GM18858 (cell line): ENCODE data around the gene ARID3A.

Experiments used
- ATAC-seq: cut with Tn5 transposase; IDR thresholded peaks from one replicate; pipeline ENCODE4 v1.9.1; 2021; ENCODE audit not compliant: unreplicated experiment

The ARID3A gene

DNA sequence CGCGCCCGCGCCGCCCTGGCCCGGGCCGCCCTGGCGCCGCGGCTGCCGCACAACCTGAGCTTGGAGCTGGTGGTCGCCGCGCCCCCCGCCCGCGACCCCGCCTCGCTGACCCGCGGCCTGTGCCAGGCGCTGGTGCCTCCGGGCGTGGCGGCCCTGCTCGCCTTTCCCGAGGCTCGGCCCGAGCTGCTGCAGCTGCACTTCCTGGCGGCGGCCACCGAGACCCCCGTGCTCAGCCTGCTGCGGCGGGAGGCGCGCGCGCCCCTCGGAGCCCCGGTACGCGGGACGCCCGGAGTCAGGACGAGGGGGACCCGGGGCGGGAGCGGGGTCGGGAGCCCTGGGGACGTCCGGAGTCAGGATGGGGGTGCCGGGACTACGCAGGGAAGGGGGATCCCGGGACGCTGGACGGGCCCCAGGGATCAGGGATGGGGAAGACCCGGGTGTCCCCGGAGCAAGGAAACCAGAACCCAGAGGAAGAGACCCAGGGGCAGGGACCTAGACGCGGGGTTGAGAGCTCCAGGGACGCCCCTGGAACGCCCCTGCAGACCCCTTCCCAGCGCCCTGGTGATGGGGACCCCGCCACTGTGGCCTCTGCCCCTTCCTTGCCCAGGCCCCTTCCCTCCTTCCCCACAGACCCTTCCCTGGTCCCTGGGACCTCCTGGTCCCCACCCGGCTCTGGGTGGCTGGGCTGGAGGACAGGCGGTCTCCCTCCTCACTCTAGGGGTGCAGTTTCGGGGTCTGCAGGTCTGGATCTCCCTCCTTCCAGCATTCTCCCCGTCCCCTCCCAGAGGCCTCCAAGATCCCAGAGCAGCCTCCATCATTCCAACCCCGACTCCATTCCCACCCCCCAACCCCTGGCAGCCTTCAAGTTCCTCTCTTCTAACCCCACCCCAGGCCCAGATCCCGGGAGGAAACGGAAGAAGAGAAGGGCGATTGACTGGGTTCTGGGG lies 75.0 kb downstream of the ARID3A start:
- ATAC-seq: no peak

DNA sequence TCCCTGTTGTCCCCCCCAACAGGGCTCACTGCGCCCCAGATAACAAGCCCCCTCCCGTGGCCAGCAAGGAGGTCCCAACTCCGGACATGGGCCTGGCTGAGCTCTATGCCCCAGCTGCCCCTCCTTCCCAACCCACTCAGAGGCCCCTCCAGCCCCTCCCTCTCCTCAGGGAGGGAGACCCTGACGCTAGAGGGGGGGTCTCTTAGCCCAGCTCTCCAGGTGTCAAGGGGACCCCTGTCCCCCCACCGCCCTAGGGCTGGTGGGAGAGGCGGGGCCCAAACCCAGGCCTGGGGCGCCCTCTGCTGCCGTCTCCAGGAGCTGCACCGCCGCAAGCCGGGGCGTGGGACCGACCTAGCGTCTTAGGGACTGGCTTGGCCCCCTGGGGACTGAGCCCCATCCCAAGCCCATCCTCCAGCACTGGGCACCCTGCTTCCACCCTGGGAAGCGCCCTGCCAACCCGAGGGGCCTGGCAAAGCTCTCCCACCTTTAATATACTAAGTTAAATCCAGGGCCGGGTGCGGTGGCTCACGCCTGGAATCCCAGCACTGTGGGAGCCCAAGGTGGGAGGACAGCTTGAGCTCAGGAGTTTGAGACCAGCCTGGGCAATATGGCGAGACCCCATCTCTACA lies 75.8 kb downstream of the ARID3A start:
- no peak for ATAC-seq

DNA sequence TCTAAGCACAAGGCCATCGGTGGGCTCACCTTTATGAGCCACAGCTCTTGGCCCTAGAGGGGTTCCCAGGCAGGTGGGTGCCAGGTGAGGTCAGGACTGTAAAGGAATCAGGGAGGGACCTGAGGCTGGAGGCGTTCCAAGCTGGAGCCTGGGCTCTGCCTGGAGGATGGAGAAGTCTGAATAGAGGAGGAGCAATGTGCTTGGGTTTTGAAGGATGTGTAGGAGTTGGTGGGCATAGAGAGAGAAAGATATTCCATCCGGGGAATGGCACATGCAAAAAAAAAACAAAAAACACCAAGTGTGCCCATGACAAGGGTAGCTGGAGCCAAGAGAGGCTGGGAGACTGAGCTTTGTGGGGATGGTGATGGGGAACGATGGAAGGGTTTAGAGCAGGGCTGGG lies 76.8 kb downstream of the ARID3A start:
- ATAC-seq: no peak

DNA sequence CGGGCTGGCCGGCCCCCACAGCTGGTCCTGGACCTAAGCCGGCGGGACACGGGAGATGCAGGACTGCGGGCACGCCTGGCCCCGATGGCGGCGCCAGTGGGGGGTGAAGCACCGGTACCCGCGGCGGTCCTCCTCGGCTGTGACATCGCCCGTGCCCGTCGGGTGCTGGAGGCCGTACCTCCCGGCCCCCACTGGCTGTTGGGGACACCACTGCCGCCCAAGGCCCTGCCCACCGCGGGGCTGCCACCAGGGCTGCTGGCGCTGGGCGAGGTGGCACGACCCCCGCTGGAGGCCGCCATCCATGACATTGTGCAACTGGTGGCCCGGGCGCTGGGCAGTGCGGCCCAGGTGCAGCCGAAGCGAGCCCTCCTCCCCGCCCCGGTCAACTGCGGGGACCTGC lies 77.4 kb downstream of the ARID3A start:
- no peak for ATAC-seq

DNA sequence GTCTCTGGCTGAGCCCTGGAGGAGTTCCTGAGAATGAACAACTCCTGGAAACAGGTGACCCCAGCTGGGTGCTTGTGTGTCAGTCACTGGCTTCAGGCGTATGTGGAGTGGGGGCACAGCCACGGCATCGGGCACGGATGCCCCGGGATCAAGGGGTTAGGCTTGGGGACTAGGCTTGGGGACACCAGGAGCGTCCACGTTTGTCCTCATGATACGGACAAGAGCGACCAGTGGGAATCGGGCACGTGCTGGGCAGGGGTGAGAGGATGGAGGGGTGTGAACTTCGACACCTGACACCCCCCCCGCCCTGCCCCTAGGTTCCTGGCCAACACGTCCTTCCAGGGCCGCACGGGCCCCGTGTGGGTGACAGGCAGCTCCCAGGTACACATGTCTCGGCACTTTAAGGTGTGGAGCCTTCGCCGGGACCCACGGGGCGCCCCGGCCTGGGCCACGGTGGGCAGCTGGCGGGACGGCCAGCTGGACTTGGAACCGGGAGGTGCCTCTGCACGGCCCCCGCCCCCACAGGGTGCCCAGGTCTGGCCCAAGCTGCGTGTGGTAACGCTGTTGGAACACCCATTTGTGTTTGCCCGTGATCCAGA lies 78.5 kb downstream of the ARID3A start:
- no peak for ATAC-seq

DNA sequence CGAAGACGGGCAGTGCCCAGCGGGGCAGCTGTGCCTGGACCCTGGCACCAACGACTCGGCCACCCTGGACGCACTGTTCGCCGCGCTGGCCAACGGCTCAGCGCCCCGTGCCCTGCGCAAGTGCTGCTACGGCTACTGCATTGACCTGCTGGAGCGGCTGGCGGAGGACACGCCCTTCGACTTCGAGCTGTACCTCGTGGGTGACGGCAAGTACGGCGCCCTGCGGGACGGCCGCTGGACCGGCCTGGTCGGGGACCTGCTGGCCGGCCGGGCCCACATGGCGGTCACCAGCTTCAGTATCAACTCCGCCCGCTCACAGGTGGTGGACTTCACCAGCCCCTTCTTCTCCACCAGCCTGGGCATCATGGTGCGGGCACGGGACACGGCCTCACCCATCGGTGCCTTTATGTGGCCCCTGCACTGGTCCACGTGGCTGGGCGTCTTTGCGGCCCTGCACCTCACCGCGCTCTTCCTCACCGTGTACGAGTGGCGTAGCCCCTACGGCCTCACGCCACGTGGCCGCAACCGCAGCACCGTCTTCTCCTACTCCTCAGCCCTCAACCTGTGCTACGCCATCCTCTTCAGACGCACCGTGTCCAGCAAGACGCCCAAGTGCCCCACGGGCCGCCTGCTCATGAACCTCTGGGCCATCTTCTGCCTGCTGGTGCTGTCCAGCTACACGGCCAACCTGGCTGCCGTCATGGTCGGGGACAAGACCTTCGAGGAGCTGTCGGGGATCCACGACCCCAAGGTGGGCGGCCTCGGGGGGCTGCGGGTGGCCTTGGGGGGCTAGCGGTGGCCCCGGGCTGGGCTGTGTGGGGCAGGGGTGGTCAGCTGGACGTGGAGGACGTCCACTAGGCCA lies 79.2 kb downstream of the ARID3A start:
- ATAC-seq: no peak

DNA sequence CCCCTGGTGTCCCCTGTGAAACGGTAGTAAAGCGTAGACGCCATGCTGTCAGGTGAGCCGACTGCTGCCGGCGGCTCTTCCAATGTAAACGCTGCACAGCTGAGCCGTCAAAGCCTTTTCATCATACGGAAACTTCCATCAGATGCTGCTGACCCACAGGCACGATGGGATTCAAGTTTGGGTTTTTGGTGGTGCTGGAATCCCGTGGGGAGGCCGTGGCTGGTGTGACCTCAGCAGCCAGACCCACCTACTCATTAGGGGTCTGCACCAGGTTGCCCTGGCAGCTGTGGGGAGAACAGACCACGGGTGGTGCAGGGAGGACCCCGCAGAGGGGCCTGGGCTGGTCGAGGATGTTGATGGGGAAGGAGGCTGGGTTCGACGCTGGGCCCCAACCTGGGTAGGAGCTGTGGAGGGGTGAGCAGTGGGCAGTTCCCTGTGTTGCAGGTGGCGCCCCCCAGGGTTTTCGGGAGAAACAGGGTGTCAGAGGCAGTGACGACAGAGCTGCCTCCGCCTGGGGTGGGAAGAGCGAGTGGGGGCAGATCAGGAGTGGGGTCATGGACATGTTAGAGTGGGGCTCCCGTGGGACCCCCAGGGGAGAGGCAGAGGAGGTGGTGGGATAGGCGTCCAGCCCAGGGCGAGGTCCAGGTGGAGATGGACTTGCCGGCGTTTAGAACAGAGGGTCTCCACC lies 81.0 kb downstream of the ARID3A start:
- no peak for ATAC-seq

DNA sequence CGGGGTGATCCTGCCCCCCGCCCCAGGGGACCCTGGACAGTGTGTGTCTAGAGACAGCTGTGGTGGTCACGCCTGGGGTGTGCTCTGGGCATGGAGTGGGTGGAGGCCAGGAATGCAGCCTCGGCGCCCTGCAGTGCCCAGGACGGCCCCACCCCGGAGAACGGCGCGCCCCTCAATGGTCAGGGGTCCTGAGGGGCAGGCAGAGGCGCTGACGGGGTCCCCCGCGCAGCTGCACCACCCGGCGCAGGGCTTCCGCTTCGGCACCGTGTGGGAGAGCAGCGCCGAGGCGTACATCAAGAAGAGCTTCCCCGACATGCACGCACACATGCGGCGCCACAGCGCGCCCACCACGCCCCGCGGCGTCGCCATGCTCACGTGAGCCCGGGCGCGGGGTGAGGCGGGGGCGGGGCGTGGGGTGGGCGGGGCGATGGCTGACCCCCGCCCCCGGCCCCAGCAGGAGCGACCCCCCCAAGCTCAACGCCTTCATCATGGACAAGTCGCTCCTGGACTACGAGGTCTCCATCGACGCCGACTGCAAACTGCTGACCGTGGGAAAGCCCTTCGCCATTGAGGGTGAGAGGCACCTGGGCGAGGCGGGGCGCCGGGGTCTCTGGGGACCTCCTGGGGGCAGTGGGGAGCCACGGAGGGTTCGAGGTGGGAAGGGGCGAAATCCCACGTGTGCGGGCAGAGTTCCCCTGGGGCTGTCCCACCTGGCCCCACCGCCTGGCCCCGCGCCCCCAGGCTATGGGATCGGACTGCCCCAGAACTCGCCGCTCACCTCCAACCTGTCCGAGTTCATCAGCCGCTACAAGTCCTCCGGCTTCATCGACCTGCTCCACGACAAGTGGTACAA lies 81.8 kb downstream of the ARID3A start:
- ATAC-seq: no peak

DNA sequence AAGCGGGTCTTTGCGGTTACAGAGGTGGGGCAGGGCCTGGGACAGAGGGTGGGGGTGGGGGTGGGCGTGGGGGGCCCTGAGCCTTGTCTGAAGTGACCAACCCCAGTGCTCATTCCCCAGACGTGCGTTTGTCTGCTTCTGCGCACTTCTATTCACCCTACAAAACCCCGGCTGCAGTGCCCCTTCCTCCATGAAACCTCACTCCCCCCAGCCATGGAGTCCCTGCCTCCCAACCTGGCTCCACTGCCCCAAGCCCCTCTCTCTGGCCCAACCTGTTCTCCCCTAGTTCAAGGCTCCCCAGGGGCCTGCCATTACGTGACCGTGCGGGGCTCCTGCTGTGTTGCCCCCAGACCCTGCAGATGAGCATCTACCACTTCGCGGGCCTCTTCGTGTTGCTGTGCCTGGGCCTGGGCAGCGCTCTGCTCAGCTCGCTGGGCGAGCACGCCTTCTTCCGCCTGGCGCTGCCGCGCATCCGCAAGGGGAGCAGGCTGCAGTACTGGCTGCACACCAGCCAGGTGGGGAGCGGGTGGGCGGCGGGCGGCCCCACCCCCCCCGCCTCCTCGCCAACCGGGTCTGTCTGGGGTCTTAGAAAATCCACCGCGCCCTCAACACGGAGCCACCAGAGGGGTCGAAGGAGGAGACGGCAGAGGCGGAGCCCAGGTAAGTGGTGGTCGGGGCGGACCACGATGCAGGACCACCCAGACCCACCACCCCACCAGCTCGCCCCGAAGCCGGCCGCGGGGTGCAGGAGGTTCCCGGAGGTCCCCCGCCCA lies 82.6 kb downstream of the ARID3A start:
- no peak for ATAC-seq

DNA sequence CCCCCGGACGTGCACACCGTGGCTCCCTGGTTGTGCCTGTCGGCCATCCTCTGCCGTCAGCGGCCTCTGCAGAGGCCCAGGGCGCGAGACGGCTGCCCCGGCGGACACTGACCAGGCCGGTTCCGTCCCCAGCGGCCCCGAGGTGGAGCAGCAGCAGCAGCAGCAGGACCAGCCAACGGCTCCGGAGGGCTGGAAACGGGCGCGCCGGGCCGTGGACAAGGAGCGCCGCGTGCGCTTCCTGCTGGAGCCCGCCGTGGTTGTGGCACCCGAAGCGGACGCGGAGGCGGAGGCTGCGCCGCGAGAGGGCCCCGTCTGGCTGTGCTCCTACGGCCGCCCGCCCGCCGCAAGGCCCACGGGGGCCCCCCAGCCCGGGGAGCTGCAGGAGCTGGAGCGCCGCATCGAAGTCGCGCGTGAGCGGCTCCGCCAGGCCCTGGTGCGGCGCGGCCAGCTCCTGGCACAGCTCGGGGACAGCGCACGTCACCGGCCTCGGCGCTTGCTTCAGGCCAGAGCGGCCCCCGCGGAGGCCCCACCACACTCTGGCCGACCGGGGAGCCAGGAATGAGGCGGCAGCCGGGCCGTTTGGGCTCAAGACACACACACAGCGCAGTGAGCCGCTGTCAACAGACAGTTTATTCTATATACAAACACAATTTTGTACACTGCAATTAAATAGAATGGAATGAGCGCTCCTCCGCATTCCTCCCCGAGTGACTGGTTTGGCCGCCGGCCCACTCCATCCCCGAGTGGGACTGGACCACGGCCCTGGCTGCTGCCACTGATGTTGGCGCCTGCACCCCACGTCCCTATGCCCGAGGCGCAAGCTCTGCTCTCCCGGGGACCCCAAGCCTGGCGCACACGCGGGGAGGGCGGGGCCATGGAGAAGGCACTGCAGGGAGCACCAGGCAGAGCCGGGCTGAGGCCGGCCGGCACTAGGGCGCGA lies 83.5 kb downstream of the ARID3A start:
- ATAC-seq: no peak

DNA sequence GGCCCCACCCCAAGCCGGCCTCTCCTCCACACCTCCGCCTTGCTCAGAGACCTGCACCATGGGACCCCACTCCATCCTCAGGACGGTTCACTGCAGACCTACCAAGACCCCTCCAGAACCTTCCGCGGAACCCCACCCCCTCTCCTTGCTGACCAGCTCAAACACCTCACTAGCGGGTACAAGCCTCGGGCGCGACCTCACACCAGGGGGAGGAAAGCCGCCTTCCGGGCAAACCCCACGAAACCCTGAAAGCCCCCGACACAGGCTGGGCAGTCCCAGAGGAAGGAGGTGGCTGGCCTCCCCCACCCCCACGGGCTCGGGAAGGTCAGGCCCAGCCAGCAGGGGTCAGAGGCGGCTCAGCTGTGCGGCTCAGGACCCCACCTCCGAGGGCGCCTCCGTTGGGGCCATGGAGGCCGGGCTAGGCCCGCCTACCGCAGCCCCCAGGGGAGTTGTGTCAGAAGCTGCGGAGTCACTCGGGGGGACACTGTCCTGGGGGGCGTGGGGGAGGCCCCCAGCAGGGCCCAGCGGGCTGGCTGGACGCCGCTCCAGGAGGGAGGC lies 84.2 kb downstream of the ARID3A start:
- no peak for ATAC-seq

DNA sequence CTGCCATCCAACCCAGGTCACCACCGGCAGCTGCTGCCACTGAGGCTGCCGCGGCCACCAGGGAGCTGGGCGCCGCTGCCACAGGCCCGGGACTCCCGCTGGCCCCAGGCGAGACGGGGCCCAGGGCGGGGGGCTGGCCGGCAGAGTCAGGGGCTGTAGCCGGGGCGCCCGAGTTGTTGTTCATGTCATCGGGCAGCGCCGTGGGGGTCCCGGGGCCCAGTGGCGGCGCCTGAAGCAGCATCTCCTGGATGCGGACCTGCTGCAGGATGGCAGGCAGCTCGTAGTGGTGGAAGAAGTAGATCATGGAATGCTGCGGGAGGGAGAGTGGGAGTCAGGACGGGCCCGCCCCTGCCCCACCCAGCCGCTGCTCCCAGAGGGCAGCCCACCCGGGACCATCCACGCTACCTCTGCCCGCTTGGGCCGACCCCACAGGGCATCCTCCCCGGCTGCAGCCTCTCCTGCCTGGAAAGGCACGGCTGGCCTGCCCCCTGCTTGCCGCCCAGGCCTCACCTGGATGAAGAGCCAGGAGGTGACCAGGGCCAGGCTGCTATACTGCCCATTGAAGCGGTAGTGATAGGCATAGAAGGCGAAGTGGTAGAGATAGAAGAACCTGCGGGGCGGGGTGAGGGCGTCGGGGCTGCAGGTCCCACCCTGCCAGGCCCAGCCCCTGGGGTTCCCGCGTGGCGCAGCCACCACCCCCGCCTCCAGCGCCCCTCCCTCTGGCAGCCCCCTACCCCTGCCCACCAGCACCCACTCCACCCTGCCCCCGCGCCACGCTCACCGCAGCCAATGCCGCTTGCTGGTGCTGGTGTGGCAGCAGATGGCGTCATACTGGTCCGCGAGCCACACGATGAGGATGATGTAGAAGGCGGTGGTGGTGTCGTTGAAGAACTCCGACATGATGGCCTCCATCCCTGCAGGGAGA lies 85.0 kb downstream of the ARID3A start:
- no peak for ATAC-seq

DNA sequence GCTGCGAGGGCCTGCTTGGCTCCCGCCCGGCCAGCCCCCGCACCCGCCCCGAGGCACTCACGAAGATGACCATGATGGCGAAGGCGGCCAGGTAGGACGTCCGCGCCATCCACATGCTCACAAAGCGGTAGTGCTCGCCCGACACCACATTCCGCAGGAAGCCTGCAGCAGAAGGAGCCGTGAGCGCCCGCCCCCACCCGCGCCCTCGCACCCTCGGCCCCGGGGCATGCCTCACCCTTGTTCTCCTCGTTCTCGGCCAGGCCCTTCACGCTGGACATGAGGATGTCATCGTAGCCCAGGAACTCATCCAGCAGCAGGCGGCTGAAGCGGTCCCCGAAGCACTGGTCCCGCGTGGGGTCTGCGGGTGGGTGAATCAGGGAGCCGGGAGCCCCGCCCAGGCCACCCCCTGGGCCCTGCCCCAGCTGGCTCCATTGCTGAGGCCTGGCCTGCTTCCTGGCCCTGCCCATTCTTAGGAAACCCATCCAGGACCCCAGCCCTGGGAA lies 86.0 kb downstream of the ARID3A start:
- no peak for ATAC-seq

DNA sequence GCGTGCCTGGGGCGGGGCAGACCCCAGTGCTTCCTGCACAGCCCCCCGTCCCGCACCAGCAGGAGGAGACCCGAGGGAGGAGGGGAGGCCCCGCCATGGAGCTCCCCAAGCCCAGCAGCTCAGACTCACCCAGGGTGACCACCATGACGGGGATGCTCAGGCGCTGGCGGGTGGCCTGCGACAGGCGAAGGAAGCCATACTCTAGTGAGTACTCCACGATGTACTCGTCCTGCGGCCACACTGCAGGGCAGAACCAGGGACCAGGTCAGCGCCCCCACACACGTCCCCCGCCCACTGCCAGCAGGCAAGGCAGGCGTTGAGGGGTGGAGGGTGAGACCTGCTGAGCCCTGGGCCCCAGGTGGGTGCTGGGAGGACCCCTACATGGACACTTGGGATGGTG lies 86.5 kb downstream of the ARID3A start:
- ATAC-seq: no peak

DNA sequence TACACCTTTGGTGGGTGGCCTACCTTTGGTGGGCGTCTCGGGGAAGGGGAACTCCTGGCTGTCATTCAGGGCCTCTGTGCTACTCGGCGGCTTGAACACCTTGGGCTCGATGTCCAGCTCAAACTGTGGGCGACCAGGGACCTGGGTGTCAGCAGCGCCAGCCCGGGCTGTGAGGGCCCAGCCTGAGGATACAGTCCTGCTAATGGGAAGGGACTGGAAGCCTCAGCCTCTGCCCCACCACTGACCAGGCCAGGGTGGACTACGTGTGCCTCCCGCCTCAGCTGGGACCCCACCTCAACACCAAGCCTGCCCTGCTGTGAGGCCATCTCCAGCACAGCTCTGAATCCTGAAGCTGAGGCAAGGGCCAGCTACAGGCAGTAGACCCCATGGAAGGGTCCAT lies 87.4 kb downstream of the ARID3A start:
- ATAC-seq: no peak
